GM18909 (cell line): ENCODE results near the gene TFAP2A.

Source experiments
- ATAC-seq: cut with Tn5 transposase; IDR thresholded peaks from one replicate; pipeline ENCODE4 v1.9.1; 2021; ENCODE audit warnings: mild to moderate bottlenecking; ENCODE audit not compliant: unreplicated experiment, poor library complexity

Gene TFAP2A

DNA sequence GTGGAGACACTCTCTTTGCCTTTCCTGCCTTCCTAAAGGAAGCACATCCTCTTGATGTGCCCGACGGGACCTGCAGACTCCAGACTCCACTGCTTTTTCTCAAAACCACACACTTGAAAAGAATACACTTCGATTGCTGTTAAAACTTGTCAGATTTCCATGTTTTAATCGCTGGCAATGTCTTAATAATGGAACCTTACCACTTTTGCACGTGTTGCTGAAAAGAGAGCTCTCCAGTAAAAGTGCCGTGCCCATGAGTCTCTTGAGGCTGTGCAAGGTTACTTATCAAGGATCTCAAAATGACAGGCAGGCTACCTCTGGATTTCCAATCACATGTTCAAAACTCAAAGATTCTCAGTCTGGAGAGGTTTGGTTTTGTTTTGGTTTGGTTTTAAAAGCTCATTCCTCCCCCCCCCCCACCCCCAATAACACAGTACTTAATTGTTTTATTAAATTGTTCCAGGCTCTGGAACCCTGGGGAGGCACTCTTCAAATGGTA is 12.0 kb upstream of the TFAP2A start:
- ATAC-seq, result no peak

DNA sequence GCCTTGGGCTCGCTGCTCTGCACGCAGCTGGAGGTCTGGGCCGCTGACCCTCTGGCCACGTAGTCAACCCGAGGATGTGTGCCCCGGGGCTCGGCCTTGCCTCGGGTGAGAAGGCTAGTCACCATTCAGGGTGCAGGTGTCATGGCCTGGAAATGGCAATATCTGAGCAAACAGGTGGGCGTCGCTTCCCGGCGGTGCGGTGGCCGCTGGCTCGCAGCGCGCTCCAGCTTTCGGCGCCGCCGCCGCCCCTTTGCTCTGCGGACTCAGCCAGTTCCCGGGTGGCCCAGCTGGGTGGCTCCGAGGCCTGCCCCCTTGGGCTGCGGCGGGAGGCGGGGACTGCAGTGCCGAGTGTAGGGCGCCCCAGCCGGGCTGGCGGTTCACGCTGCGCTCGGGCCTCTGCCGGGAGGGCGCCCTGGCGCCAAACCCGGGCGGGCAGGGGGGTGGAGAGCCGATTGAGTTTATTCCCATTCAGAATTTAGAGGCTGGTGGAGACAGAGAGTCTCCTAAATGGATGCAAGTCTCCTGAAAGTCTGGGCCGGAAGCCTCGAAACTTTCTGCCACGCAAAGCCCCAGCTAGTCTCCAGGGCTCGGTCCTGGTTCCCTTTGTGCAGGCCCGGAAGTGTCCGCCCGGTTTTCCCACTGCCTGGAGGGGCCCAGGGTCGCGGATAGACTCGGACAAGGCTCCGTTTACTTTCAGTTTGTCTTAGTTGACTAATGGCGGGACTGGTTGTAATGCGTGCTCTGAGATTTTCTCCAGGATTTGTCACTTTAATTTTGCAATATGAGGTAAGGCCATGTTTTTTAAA is 11.3 kb upstream of the TFAP2A start:
- ATAC-seq, result peak; percentile 71

DNA sequence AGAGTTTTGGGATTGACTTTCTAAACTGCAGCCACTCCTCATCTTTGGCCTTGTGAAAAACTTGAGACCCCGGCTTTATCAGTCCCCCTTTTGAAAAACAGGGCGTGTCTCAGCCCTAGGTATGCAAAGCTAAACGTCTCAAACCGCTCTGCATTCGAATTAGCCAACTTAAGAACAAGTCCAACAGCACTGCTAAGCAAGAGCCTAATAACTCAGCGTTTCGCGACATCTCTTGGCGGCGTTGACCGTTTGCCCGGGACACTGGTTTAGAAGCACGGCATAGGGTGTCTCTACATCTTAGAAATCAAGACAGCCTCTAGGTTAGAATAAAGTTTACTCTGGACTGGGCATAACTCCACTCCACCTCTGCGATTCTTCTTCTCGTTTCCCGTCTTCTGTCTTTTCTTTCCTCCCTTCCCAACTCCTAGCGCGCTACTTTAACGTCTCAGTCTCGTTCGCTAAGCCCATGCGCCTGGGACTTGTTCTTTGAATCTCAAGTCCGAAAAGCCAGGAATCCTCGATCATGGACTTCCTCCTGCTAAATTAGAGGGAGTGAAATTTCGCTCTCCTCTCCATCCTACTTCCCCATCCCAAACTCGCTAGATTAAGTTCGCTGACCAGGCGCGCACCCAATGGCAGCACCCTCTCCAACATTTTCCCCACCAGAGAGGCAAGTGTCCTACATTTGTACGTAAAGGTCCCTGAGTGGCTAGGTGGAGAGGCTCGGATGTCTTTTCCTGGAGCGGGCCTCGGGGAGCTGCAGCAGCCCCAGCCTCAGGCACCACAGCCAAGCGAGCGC is 10.5 kb upstream of the TFAP2A start:
- ATAC-seq, result no peak

DNA sequence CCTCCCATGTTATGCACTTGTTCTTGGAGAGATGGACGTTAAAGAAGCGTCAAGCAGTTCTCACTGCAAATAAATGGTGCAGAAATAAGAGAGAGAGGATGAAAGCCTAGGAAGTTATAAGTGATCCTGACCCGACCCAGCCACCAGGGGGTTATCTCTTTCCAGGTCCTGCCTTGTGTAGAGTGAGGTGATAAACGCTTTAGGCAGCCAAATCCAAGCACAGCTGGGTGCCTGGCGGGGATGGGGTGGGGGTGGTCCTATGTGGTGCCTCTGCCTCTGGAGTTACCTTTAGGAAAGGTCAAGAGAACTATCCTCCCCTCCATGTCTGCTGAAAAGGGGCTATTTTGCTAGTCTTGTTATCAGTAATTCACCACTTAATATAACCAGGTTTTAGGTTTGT is 9.2 kb upstream of the TFAP2A start:
- no peak for ATAC-seq

DNA sequence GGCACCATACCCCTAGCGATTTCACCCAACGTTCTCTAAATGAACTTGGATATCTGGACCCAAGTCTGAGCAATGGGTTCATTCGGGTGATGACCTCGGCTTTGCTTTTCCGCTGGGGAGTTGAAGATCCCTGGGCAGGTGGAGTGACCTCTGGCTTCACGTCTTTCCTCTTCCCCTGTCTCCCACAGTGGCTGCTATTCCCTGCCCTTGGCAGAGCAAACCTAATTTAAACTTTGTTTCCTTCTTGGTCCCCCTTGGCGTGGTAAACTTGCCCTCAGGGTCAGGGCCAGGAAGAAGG is 7.8 kb upstream of the TFAP2A start:
- ATAC-seq, result no peak

DNA sequence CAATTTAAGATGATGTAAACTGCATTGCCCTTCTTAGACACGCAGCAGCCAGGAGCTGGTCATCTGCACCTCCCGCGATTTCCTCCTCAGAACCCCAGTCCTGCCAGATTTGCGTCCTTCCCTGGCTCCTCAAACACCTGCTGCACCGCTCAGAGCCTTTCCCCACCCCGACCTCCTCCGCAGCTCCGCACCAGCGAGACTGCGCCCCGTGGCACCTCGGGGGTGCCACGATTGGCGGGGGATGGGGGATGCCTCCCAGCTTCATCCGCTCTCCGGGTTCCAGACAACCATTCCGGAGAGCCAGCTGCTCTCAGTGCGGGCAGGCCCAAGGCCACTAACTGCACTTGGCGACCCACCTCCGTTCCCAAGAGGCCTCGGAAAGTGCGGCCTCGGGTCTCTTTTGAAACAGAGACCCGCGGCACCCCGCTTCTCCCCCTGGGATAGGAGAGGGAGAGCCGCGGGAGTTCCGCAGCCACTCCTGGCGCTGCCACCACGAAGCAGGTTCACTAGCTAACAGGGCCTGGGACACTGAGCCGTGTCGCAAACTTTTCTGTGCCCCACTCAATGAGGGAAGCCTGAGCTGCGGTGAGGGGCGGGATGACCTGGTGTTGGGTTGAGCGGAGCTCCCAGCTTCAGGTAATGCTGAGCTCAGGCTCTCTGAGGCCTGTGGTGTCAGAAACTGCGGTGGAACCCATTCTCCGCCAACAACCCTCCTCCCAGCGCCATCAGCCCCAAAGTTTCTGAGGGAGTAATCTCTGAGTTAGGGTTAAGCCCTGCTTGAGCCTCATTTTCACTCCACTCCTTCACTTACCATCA is 7.3 kb upstream of the TFAP2A start:
- ATAC-seq, result no peak

DNA sequence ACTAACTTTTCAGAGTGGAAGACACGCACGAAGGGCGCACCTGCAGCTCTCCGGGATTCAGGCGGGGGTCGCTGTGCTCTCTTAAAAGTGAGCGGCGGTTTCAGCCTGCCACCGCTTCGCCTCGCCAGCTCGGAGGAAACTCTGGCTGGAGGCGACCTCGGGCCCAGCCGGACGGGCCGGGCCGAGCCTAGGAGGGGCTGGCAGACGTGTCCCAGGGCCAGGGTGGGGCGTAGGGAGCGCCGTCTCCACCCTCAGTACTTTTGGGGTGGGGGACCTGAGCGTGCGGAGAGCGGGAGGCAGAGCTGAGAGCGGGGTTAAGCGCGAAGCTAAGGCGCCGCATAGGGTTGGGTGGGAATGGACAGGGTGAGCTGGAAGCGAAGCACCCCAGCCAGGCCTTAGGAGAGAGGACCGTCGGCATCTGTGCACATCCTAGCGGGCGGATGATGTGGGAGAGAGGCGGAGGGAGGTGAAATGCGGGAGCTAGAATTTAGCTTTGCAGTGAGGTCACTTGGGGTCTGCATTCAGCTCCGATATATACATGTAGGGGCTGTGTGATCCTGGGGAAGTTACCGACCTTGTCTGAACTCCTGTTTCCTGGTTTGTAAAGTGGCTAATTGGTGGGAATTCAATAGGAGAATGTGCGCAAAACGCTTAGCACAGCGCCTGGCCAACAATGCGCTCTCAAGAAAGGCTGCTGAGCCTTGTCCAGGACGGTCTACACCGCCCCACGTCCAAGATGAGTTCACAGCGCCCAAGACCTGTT is 6.5 kb upstream of the TFAP2A start:
- no peak for ATAC-seq

DNA sequence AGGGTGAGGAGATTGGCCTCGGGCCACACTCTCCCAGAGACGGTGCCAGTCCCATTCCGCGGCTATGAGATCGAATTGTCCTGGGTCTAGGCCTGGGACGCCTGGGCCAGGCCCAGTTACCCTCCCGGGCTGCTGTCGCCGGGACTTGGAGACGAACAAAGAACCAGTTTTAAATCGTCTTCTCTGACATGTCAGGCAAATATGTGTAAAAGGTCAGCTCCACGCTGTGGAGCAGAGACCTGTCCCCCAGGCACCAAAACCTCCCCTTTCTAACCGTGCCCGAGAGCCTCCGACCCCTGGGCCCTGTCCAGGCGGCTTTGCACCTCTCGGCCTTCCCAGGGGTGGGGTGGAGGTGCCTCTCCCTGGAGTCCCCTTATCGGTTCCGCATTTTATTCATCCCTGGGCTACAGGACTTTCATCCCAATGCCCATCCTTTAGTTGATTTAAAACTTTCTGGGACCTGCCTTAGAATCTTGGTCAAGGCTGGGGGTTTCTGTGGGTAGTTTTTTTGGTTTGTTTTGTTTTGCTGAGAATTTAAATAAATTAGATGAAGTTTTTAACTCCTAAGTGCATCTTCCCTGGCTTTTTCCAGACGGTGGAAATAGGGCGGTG is 5.8 kb upstream of the TFAP2A start:
- ATAC-seq, result no peak

DNA sequence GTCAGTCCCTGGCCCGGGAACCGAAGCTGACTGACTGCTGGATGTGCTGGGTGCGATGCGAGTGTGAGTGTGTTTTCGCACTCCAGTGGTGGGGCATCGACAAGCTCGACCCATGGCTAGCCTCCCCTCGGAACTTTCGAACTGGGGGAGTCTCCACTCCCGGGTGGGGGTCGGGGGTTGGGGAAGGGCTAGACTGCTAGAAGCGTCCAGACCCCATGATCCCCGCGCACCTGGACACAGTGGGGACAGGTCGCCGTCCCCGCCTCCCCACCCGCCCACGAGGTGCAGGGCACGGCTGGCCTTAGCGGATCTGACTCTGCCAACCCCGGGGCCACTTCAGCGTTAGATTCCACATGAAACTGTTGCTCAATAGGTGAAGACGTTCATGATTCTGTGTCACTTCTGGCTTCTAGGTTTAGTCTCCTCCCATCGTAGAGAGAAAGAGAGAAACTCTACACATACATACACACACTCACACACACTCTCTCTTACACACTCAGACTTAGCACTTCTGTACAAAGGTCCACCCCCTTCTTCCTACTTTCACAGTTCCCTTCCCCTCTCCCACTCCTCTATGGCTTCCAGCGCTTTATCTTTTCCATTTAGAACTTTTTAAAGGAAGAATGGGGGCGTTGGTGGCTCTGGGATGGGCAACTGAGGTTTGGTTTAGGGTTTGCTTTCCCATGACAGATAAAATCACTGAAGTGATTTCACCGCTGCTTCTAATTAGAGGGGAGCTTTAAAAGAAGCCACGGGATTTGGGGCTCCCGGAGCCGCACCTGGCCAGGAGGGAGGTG is 5.1 kb upstream of the TFAP2A start:
- no peak for ATAC-seq

DNA sequence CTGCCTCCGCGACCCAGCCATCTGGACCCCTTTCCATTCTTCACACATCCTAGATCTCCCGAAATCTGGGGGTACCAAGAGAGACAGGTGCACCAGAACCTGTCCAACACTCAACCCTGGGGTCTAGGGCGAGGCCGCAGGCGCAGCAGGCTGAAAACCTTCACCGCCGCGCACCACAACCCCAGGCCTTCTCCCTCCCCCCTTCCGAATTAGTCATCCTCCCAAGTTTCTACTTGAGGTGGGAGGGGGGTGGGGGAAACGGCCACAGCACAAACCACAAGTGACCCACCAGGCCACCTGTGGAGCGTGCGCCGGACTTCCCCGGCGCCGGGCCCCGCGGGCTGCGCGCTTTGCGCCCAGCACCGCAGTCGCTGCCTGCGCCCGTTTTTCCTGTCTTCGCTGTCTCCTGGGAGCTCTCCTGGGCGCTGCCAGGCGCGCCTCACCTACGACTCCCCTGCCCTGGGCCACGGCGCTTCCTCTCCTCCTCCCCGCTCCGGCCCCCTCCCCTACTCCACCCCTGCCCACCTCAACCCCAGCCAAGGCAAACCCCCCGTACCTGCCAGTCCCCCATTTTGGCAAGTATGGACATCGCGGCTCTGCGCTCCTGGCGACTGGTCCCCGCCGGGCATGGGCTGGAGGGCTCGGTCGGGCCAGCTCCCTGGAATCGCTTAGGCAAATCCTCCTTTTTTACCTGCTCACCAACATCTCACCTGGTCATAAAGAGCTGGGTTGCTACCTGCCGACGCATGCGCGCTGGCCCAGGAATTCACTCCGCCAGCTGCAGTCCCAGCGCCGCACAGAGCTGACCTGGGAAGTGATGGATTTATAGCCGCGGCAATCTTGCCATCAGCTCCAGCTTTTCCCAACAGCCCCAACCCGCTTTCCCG is 4.2 kb upstream of the TFAP2A start:
- ATAC-seq, result peak; percentile 34

DNA sequence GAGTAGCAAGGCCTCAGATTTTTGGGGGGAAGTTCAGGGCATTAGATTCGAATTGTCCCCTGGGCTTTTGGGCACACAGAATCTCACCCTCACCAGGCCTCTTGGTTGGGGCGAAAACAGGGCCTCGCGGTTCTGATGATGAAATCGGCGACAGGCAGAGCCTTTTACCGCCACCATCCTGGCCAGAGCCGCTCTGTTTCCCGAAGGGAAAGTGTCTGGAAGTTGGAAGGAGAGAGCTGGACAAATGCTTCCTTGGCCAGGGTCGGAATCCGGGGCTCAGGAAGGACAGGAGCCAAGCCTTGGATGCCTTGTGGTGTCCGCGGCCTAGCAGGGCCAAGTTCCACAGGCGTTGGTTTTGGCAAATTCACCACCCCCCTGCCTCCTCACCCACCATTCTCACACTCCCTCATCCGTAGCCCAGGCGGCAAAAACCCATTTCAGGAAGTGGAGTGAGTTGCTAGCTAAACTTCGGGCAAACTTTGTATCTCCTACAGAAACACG is 3.5 kb upstream of the TFAP2A start:
- no peak for ATAC-seq

DNA sequence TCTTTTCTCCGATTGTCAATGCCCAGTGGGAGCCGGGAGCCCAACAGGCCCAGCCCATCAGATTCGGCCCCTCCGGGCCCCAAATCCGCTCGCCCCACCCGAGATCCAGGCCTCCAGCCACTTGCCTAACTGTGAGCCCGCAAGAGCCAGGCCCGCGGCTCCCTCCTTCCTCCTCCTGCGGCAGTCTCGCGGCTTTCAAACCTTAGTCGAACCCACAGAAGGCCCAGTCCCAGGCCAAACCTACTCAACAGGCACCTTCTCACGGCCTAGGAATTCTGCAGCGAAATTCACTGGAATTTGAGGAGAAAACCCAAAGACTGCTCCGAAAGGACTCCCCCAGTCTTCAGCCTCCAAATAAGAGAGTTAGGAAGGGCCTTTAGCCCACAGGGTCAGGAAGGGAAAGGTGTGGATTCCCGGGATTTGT is 2.8 kb upstream of the TFAP2A start:
- no peak for ATAC-seq

DNA sequence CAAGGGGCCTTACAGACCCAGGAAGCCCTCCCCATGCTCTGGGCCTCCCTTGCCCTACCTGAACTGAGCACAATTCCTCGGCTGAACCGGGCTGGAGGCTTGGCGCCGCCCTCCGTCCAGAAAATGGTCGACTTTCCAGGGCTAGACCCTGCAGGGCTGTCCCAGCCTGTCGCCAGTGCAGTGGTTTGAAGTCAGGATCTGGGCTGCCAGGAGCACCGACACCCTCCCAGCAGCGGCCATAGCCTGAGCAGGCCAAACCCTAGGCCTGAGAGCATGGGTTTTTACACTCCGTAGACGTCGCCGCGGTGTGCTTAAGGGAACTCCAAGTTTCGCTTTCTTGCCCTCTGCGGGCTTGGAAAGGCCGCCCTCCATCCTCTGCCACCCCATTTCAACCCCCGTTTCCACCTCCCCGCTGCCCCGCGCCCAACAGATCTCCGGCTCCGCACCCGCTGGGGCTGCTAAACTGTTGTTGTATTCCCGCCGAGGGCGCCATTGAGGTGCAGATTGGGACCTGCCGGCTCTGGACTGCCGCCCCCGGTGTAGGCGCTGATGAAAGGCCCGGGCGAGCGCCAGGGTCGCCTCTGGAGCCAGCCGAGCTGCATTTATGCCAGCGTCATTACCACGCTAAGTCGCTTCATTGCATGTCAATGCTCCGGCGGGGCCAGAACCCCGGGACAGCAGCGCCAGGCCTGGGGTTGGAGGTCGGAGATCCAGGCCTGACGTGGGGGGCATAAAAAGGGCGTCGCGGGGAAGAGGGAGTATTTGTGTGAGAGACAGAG is 2.2 kb upstream of the TFAP2A start:
- ATAC-seq, result no peak

DNA sequence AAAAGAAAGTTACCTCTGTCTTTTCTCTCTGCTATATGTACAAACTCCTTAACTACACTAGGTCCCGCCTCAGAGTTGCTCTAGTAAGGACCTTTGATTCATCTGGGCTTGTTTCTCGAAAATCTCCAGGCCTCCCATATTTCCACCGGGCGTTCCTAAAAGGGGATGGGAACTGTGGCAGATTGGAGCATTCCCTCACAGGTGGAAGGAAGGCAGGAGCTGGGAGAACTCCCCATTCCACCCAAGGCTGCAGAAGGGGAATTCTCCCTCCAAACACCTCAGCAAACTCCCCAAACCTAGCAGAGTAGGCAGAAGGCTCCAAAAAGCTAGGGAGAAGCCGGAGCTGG is 1.6 kb upstream of the TFAP2A start:
- ATAC-seq, result no peak

DNA sequence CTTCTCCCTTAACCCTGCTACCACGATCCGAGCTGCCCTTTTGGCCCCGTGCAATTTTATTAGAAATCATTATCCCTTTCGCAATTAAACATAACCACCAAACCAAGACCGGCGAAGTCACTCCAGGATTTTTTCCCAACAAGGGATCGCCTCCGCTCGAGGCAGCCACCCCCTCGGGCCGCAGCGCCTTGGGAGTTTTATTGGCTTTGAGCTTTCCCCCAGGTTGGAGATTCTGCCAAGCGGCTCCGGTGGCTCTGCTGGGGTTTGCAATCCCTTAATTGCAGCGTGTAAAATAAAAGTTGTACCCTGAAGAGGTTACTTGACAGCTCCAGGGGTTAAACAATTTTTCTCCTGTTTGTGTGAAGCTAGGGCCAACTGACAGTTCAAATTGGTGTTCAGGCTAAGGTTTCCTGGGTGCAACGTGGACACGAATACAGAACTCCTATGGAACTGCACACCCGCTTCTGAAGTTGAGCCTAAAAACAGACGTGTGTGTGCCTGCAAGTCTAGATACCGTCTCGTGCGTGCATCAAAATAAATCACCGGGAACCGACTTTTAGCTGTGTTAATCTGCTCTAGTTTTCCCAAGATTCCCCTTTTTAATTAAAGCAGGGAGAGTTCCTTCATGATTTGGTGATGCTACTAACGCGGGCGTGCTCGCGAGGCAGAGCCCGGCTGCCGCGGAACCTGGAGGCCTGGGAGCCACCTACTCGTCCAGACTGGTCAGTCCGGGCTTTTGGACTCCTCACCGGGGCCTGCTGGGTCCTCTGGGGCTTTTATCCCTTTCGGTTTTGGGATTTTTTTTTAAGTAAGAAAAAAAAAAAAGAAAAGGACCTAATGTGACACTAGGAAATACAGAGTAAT is 975 bp upstream of the TFAP2A start:
- no peak for ATAC-seq
